Measurements from ENCODE around the gene CDK2AP2.
"Not testable (repeated sequence)": the region's sequence is repeated elsewhere in the genome, so short reads cannot be mapped to it uniquely, and the experiment has no call there.

CDK2AP2 gene, protein sequence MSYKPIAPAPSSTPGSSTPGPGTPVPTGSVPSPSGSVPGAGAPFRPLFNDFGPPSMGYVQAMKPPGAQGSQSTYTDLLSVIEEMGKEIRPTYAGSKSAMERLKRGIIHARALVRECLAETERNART

DNA sequence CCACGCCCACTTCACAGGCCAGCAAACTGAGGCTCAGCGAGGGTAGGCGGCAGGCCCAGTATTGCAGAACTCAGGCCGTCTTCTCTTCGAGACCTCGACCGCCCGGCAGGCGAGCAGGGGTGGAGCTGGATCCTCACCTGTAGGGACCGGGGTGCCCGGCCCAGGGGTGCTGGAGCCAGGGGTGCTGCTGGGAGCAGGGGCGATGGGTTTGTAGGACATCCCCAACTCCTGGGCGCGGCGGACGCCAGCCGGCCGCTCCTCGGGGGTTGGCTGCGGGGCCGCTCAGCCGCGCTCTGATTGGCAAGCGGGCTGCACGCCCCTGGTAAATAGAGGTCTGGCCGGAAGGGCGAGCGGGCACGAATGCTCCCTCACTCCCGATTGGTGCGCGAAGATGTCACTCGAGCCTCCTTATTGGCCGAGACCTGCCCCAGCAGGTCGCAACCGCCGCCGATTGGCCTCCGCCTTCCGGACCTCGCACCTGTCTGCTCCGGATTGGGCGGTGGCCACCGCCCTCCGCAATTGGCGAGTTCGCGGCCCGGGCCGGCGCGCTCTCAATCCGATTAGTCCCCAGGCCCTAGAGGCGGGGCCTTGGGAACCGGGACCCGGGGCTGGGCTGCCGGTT is at the start of gene CDK2AP2:
Gene CDK2AP2, minus strand, starts transcription at position 299 of the 622 bp plus-strand sequence. Its CDS starts 80 bp downstream, at position 219.
- TF ChIP-seq CTCF (IDR thresholded peaks at IDR 0.05; ENCODE audit: low read depth, low read length) = no peak
- peak; percentile 99 for DNase-seq (ENCODE audit: extremely low read depth, low read depth)

DNA sequence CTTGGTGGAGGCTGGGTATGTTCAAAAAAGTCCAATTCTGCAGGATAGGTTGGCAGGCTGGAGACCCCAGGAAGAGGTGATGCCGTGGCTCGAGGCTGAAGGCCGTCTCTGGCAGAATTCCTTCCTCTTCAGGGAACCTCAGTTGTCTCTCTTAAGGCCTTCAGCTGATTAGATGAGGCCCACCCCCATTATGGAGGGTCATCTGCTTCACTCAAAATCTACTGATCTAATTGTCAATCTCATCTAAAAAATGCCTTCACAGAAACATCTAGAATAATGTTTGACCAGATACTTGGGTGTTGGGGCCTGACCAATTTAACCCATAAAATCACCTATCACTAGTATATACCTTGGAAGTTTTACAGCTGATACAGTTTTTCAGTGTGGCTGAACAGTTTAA is 48.3 kb upstream of the CDK2AP2 start:
- no peak for DNase-seq (ENCODE audit: extremely low read depth, low read depth)
- no peak for TF ChIP-seq CTCF (IDR thresholded peaks at IDR 0.05; ENCODE audit: low read depth, low read length)

- not testable (repeated sequence) for DNase-seq (ENCODE audit: extremely low read depth, low read depth)
These were observed 43.7 kb upstream of the CDK2AP2 start for GRCh38 chr11:67551697-67552096.

DNA sequence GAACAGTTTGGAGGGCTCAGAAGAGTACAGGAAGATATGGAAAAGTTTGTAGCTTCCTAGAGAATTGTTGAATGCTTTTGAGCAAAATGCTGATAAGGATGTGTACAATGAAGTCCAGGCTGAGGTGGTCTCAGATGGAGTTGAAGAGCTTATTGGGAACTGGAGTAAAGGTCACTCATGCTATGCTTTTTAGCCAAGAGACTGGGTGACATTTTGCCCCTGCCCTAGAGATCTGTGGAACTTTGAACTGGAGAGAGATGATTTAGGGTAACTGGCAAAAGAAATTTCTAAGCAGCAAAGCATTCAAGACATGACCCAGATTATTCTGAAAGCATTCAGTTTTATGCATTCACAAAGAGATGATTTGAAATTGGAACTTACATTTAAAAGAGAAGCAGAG is 43.2 kb upstream of the CDK2AP2 start:
- no peak for TF ChIP-seq CTCF (IDR thresholded peaks at IDR 0.05; ENCODE audit: low read depth, low read length)
- no peak for DNase-seq (ENCODE audit: extremely low read depth, low read depth)

DNA sequence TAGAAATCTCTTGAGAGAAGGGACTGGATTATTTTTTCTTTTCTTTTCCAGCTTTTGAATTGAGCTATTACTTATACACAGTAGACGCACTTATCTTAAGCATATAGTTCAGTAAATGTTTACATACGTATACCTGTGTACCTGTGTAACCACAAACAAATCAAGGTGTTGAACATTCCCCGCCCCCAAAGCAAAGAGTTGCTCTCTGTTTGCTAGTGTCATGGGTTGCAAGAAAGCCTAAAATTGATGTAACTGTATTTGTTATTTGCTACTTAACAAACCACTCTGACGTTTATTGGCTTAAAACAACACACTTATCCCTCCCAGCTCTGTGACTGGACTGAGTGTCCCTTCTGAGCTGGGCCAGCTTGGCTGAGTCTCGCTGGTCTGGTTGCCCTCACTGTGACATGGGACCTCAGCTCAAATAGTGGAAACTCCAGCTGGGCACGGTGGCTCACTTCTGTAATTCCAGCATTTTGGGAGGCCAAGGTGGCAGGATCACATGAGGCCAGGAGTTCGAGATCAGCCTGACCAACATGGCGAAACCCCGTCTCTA is 40.7 kb upstream of the CDK2AP2 start:
- no peak for DNase-seq (ENCODE audit: extremely low read depth, low read depth)
- no peak for TF ChIP-seq CTCF (IDR thresholded peaks at IDR 0.05; ENCODE audit: low read depth, low read length)

GRCh38 chr11:67548112-67548511 is 40.1 kb upstream of the CDK2AP2 start:
- DNase-seq (ENCODE audit: extremely low read depth, low read depth) = not testable (repeated sequence)

- no peak for DNase-seq (ENCODE audit: extremely low read depth, low read depth)
- no peak for TF ChIP-seq CTCF (IDR thresholded peaks at IDR 0.05; ENCODE audit: low read depth, low read length)
These were observed 37.3 kb upstream of the CDK2AP2 start for GRCh38 chr11:67545280-67545679.

DNA sequence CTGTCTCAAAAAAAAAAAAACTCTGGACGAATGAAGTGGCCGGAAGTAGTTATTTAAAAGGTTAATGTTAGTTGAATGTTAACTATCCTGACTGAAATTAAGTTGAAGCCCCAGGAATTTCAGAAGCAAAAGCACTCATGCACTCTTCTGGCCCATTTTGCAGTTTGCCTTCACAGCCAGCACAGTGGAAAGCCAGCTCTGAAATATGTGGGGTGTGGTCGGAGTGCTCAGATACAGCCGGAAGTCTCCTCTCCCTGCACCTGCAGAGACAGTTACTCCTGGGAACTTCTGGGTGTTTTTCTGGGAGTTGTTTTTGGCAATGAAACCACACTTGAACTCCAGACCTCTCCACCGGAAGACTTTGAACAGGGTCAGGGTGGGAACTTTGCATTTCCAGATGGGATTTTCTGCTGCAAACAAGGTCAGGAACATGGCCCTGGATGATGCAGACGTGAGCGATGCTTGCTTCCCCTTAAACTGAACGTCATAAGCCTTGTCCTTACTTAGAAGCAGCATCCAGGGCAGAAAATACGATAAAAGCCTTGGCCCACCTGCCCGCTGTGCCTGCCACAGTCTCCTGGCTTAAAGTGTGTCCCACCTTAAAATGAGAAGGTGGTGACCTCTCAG is 36.8 kb upstream of the CDK2AP2 start:
- no peak for TF ChIP-seq CTCF (IDR thresholded peaks at IDR 0.05; ENCODE audit: low read depth, low read length)
- DNase-seq (ENCODE audit: extremely low read depth, low read depth) = no peak

Data from AG09319 (cell line).